GM12875 (cell line): ENCODE measurements around the gene RALGAPB.

Experiments
- H3K4me3 ChIP-seq: one replicate; pipeline ENCODE4 v1.5.1; 2011; ENCODE audit warnings: low read depth, low read length, control low read depth
- TF ChIP-seq, protein P1 (sequence below): IDR thresholded peaks from 2 replicates; pipeline ENCODE4 v1.5.1; 2011; ENCODE audit warnings: low read depth, mild to moderate bottlenecking, control low read depth, inconsistent platforms, low read length, moderate library complexity, borderline replicate concordance; ENCODE audit not compliant: insufficient read depth

RALGAPB gene

DNA sequence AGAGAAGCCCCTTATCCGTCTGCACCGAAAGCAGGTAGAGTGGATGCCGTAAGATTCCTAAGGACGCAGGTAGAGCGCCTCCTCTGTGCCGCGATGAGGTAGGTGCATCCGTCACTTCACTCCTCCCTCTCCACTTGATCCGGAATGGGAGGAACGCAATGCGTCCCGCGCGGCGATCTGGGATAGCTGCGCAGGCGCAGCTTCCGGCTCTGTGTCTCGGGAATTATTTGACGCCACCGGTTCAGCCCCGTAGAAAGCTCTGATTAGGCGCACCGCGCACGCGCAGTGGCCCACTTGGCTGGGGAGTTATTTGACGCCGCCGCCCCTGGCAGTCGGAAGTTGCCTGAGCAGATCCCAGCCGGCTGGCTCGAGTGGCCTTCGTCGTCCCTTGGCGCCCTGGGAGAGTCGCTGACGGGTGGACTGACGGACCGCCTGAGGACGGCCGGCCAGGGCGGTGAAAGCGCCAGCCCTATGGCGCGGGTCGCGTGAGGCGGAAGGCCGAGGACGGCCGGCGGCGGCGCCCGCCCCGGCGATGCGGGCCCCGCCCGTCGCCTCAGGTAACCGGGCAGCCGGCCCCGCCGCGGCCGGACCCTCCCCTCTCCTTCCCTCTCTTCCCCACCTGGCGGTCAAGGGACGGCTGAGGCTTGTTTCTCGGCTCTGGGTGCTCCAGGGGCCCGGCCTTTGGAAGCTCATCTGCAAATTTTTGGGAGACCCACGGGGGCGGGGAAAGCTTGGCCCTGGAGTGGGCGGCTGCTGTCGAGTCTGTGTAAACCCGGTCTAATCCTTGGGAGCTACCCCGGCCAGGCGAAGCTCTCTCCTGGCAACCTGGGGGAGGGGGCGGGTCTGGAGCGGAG, at the start of gene RALGAPB:
TSS of gene RALGAPB (plus strand) at position 331 of the 854 bp plus-strand sequence. CDS start 15,590 bp downstream, outside the sequence.
- TF ChIP-seq, protein P1, sequence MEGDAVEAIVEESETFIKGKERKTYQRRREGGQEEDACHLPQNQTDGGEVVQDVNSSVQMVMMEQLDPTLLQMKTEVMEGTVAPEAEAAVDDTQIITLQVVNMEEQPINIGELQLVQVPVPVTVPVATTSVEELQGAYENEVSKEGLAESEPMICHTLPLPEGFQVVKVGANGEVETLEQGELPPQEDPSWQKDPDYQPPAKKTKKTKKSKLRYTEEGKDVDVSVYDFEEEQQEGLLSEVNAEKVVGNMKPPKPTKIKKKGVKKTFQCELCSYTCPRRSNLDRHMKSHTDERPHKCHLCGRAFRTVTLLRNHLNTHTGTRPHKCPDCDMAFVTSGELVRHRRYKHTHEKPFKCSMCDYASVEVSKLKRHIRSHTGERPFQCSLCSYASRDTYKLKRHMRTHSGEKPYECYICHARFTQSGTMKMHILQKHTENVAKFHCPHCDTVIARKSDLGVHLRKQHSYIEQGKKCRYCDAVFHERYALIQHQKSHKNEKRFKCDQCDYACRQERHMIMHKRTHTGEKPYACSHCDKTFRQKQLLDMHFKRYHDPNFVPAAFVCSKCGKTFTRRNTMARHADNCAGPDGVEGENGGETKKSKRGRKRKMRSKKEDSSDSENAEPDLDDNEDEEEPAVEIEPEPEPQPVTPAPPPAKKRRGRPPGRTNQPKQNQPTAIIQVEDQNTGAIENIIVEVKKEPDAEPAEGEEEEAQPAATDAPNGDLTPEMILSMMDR, result peak; percentile 33; the same call in 1 of the 2 replicates
- H3K4me3 ChIP-seq, result peak within 1 kb of the TSS; percentile 60

DNA sequence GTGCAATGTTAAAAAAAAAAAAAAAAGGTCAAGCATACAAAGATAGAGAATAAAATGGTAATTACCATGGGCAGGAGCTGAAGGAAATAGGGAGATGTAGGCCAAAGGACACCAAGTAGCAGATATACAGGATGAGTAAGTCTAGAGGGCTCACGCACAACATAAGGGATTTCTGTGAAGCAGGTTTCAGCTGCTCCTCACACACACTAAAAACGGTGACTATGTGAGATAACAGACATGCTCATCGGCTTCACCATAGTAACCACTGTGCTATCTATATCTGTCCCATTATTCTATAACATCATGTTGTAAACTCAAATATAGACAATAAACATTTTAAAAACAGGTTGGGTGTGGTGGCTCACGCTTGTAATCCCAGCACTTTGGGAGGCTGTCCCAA, 49.1 kb upstream of the RALGAPB start:
- TF ChIP-seq, protein P1, result no peak
- H3K4me3 ChIP-seq, result no peak overlapping the region

DNA sequence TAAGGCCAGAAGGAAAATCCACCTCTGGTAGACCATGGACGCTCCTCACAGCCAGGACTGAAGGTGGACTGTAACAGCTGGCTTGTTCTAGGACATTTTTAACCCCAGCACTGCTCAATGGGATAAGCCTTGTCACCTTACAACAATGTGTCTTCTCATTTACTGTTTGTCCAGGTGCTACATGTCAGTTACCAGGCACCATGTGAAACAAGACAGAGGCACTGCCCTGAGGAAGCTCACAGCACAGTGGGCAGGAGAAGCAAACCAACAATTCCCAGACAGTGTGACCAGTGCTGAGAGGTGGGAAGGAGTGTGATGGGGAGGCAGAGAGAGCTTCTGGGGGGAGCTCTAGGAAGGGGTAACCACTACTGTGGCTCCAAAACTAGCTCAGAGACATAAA, 48.2 kb upstream of the RALGAPB start:
- TF ChIP-seq, protein P1, result no peak
- H3K4me3 ChIP-seq, result no peak overlapping the region

DNA sequence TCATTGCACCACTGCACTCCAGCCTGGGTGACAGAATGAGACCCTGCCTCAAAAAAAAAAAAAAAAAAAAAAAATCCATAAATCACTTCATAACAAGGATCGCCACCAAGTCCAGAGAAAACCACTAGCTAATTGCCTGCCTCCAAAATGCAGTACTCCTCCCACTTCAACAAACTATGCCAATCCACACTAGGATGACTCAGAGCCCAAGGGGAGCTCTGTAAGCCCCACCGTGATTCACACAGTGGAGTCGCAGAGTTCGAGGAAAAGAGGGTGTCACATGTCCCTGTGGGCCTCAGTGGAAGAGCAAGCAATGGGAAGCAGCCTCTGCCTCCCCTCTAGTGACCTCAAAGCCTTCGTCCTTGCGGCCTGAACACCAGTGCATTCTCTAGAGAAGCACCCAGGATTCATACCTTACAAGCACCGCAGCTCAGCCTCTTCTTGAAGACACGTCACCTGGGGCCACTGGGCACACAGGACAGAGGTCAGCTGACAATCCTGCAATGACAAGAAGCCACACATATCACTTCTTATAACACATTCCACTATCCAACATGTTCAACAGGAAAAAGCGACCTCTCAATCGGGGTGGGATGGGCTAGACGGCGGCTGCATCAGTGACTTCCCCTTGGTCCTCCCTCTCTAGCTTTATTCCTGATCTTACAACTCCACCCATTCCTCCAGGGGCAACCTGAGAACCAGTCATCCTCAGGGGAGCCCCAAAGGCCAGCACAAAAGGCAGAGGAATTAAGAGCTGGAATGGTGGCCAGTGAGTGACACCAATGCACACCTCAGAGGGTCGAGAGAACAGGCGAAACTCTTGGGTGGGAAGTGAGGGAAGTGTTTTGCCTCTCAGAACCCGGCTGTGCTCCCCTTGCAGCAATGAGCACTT, 46.4 kb upstream of the RALGAPB start:
- TF ChIP-seq, protein P1, result no peak
- H3K4me3 ChIP-seq, result no peak overlapping the region

DNA sequence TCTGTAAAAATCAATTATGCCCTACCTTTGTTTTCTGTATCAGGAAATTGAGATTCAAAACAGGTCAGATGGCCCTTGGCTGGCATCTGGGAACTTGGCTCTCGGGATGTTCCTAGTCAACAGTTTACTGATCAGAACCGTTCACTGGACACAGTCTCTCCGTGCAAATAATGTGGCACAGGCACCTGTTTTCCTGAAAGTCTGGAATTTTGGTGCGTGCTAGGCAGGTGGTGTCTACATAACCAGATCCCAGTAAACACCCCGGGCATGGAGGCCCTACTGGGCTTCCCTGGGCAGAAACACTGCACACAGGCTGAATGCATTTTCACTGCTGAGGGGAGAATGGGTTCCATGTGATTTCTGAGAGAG, 45.0 kb upstream of the RALGAPB start:
- H3K4me3 ChIP-seq, result no peak overlapping the region
- TF ChIP-seq, protein P1, result no peak

DNA sequence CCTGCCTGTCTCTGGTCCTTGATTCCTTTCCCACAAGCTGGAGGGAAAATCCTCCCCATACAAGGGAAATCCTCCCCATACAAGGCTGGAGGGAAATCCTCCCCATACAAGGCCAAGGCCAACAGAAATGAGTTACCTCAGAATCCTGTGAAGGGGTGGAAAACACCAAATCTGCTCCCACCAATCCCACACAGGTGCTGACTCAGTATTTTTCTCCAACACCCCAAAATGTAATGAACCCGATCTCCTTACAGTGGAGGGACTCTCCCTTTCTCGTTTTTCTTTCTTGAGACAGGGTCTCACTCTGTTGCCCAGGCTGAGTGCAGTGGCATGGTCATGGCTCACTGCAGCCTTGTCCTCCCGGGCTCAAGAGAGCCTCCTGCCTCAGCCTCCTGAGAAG, 43.8 kb upstream of the RALGAPB start:
- TF ChIP-seq, protein P1, result no peak

More for the DNA sequence above, 43.8 kb upstream of the RALGAPB start:
- no peak overlapping the region for H3K4me3 ChIP-seq
